ENCODE measurements around the gene RPS29. TPM values are rescaled to one million over a fixed set of nuclear protein-coding genes. Genes with fewer than 3 reads are reported as not detected.

RPS29 gene
- total and polyA plus RNA-seq, 2 of the 13 experiments (the other 11 are each of a cell fraction or from before 2014, with no cell fraction given), result 4,303 to 8,215 TPM

- TF ChIP-seq ZNF441 (CRISPR knock-in tag; IDR thresholded peaks at IDR 0.05; ENCODE audit: borderline replicate concordance), result 0 out of 2 replicates have a peak, but pooled peaks have one; percentile 7
- TF ChIP-seq ARNTL (CRISPR knock-in tag; IDR thresholded peaks at IDR 0.05), result peak; percentile 21; the same call in 1 of the 2 replicates
- TF ChIP-seq ZNF710 (CRISPR knock-in tag; IDR thresholded peaks at IDR 0.05; ENCODE audit: borderline replicate concordance), result no peak
- peak; percentile 88 for TF ChIP-seq SAP130 (CRISPR knock-in tag; IDR thresholded peaks at IDR 0.05; ENCODE audit: low read depth)
- TF ChIP-seq HMGXB3 (CRISPR knock-in tag; IDR thresholded peaks at IDR 0.05; ENCODE audit: borderline replicate concordance), result no peak
- TF ChIP-seq ARHGAP35 (CRISPR knock-in tag; IDR thresholded peaks at IDR 0.05; ENCODE audit: borderline replicate concordance), result peak; percentile 35; the same call in 1 of the 2 replicates
- no peak for TF ChIP-seq ZBED4 (CRISPR knock-in tag; IDR thresholded peaks at IDR 0.05; ENCODE audit: borderline replicate concordance)
- no peak for TF ChIP-seq ZSCAN29 (CRISPR knock-in tag; conservative IDR thresholded peaks at IDR 0.05)
- TF ChIP-seq NBN (conservative IDR thresholded peaks at IDR 0.05), result no peak
- 0 out of 2 replicates have a peak, but pooled peaks have one; percentile 5 for TF ChIP-seq AHDC1 (CRISPR knock-in tag; IDR thresholded peaks at IDR 0.05; ENCODE audit: borderline replicate concordance)
- TF ChIP-seq CBX5 (CRISPR knock-in tag; IDR thresholded peaks at IDR 0.05; ENCODE audit: borderline replicate concordance), result no peak
These were observed 48.6 kb upstream of the RPS29 start, which contains the start of gene DNAAF2 (continued) for GRCh38 chr14:49634547-49635334.
